ENCODE data around the gene PSMD5.

PSMD5 gene

DNA sequence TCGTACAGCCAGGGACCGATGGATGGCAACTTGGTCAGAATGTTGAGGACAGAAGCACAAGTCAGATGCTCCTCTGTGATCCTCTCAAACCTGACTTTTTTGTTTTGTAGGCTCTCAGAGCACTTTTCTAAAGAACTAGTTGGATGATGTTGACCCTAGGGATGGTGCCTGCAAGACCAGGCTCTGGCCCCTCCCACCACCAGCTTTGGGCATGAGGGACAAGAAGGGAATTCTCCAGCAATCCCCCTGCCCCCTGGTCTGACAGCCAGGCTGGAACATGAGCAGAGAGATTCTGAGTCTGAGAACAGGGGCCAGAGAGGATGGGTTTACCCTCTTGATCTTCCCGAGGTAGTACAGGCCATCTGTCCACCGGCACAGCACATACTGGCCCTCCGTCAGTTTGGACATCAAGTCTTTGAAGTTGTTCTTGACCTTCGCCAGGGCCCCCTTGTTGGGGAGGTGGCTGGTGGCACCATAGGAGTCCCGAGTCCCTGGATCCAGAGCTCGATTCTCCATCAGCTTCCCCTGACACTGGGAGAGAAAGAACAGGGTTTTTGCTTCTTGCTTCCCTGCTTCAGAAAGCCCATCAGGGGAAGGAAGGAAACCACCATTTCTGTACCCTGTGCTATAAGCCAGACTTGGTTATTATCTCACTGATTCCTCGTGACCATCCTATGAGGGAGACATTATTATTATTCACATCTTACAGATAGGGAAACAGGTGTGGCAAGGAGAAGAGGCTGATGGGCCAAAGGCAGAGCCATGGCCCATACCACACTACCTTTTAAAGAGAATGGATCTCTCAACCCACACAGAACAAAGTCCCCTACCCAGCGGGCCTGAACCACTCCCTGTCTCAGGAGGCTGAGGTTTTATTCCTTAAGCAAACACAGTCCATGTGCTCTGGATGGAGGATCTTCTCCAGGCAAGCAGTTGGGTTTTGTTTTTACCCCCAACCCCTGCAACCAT, 31.8 kb upstream of the PSMD5 start:
- no peak for DNase-seq

DNA sequence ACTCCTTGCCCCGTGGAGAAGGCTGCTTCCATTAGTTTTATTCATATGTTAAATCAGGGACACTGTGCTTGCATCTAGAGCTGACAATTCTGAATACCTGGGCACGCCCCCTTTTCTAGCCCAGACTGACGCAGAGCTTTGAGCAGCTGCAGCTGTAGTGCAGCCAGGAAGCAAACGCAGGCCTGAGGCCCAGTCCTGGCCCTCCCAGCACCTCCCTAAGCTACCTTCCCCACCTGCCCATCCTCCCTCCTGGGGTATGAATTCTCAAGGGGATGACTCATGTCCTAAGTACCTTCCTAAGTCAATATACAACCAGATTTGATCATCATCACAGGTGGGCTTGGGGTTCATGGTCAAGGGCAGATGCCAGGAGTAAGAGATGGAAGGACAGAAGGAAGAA, 30.8 kb upstream of the PSMD5 start:
- DNase-seq = peak; percentile 72

DNA sequence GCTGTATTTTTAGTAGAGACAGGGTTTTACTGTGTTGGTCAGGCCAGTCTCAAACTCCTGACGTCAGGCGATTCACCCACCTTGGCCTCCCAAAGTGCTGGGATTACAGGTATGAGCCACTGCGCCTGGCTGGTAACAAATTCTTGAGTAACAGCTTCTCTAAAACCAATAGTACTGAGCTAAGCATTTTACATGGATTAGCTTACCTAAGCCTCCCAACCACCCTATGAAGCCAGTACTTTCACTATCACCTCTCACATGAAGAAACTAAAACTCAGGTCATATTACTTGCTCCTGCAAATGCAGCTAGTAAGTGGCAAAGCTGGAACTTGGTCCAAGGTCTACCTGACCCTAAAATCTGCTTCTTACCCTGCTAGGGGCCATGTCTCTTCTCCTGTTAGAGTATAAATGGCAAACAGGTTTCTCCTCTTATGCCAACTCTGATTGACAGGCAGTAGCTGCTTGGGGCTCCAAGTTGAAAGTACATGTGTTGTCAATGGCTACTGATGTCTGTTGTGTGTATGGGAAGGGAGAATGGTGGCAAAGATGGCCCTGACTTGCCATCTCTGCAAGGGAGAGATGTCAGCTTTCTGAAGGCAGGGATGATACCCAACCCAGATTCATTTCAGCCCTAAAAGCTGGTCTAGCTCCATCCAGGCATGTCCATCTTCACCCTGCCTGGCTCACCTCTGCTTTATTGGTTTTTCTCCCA, 30.2 kb upstream of the PSMD5 start:
- DNase-seq = no peak

DNA sequence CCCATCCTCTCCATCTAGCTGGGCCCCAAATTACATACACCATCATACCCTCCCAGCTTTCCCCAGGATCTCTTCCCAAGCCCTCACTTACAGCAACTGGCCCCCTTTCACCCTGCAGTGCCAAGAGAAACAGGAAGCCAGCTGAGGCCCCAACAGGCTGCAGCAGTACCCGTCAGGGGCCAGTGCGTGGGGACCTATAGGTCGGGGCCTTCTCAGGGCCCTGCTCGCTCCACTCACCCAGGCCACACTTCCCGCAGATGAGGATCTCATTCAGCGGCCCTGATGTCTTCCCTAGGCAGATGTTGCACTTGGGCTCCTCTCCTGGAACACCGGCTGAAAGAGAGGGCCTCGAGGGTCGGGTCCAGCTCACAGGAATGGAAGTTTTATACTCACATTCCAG, 27.5 kb upstream of the PSMD5 start:
- DNase-seq = no peak

DNA sequence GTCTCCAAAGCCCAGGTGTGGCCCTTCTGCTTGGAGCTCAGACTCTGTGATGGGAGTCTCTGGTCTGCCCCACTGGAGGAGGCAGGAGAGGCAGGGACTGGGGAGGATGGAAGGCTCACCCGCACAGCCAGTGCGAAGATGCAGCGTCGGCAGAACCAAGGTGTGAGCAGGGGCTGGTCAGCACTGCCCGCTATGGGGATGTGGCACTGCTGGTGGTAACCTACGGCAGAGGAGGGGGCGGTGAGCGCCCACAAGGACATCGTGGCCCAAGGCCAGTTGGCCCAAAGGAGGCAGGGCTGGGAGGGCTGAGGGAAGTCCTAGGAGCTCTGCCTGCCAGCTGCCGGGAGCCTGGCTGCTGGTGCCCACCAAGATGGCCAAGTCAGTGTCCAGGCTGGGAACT, 27.0 kb upstream of the PSMD5 start:
- DNase-seq = no peak

DNA sequence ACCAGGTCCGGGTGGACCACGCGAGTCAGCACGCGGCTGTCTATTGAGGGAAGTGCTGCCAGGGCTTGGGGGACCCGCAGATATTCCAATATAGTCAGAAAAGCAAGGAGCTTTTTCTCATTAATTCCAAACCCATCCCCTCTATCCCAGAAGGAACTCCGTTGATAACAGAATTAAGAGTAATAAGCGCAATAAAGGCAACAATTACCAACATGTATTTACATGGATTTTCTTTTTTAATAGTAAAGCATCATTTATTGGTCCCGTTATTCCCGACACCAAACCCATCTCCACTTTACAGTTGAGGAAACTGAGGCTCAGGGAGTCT, 26.6 kb upstream of the PSMD5 start:
- DNase-seq = no peak

DNA sequence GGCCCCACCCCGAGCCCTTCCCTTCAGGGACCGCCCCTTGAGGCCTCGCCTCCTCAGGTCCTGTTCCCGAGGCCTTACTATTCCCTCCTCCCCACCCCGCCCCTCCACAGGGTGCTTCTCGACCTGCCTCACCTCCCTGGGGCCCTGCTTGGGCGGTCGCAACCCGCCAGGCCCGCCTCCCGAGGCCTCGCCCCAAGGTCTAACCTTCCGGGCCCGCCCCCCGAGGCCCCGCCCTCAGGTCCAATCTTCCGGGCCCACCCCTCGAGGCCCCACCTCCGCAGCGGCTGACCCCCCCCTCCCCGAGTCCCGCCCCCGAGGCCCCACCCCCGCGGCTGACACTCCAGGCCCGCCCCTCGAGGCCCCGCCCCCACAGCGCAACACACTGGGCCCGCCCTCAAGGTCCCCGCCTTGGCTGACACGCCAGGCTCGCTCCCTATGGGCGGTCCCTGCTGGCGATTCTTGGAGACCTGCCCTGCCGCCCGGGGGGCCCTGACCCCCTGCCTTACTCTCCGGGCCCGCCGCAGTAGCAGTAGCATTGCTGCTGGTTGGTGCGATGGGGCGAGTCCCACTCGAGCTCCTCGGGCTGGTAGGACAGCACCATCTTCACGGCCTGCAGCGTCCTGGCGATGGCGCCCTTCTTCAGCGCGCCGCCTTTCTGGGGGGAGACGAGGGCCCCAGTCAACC, 26.1 kb upstream of the PSMD5 start:
- DNase-seq = peak; percentile 97

DNA sequence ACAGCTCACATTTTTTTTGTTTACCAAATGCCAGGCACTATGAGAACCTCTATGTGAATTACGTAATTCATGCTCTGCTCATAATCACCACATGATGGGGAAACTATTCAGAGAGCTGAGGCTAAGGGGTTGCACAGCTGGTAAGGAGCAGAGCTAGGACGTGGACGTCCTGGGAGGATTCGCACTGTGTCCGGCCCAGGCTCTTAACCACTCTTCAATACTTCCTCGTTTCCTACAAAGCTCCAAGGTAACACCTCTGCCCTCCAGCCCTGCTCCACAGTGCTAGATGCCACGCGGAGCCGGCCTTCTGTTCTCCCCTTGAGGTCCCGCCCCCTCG, 25.6 kb upstream of the PSMD5 start:
- no peak for DNase-seq

DNA sequence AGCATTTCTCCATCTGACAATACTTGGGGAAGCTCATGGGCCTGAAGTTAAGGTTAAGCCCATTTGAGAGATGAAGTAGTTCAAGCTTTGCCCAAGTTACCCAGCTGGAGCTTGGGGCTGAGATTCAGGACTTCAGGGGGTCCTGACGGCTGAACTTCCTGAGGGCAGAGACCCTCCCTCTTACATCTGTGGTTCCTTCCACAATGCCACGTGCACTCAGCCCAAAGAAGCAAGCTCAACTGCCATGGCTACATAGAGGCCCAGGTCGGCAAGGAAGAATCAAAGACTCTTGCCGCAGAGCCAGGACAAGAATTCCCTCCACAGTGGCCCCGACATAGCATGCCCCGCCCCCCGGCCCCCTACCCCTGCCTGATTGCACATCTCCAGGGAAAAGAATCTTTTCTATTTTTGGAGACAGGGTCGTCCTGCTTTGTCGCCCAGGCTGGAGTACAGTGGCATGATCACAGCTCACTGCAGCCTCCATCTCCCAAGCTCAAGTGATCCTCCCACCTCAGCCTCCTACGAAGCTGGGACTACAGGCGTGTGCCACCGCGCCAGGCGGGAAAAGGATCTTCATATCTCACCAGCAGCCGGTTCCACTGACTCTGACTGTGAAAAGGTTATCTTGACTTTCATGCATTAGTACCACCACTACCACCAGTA, 25.1 kb upstream of the PSMD5 start:
- DNase-seq = no peak

DNA sequence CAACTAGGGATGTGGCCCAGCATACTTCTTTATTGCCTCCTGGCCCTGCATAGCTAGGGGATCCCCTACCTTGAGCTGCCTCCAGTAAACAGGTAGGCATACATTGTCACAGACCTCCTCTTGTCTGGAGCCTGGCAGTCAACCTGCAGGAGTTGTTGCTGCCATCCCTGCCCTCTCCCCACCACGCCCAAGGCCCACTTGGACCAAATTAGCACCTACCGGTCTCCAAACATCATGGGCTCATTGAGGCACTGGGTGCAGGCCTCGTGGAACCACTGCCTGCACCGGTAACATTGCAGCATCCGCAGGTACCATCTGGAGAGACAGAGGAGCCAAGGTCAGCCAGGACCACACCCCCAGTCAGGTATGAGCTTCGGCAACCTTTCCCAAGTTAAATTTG, 23.9 kb upstream of the PSMD5 start:
- no peak for DNase-seq

DNA sequence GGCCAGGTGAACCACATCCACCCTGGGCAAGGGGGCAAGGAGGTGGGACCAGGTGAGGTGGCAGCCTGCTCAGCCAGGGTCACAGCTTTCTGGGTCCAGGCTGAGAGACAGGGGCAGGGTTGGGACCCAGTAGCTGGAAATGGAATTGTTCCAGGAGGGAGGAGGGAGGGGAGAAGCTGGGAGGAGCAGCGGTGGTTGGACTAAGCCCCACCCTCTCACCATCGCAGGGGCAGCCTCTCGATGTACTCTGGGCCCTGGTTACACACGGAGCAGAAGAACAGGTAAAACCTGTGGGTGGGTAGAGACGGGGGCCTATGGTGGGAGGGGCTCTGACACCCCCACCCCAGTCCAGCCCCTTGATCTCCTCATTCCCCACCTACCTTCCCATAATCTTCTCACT, 23.1 kb upstream of the PSMD5 start:
- no peak for DNase-seq

DNA sequence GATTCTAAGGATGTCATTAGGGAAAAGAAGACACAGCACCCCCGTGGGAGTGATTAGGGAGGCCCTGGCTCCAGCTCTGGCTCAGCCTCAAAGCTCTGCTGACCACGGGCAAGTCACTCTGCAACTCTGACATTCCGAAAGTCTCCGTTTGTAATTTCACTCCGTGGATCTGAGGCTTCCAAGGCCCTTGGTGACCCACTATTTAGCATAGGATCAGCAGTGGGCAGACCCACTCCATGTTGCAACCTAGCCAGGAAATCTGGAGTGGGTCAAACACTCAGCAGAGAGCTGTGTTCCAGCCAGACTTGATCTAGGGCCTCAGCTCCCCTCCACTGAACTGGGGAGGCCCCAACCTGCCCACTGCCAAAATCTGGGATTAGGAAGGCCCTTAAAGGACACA, 22.5 kb upstream of the PSMD5 start:
- DNase-seq = no peak

DNA sequence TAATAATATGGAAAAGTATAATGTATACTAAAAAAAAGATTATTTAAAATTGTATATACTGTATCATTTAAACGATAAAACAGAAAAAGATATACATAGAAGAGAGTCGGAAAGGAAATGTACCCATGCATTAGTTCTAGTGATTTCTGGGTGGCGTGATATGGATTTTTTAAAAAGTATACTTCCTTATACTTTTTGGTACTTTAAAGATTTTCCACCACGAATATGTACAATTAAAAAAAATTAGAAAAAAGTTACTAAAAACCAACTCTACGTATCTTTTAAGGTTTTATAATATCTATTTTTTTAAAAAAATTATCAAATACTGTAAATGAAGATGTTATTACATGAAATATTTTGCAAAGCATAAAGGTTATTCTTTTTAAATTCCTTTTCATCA, 22.0 kb upstream of the PSMD5 start:
- DNase-seq = no peak

DNA sequence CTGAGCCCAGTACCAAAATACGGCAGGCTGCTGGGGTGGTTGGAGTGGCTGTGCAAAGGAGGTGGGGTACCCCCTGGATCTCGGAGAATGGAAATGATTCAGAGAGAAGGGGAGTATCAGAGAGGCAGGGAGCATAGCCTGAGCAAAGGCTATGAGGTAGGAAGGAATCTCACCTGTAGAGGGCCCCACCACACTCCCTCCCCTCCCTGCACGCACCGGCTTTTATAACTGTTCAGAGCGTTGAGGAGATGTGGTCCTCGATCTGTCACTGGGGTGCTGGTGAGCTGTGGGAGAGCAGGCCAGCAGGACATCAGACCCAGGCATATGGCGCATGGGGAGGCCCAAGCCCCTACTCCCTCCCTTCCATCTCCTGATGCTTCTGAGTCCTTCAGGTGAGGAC, 21.1 kb upstream of the PSMD5 start:
- no peak for DNase-seq

DNA sequence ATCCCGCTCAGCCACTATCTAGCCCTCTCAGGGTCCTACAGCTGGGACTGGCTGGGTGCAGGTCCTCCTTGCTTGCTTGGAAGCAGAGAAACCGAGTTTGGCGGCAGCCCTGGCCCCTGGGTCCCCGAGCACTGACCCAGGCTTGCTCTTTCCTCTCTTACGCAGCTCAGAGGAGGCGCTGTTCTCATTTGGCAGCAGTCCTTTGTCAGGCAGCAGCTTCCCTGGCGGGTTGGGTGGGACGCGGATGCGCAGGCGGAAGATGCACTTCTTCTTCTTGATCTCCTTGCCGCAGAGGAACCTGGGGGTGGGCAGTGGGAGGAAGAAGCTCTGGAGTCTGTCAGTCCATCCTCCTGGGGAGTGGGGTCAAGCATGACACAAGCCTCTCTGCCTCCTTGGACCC, 19.7 kb upstream of the PSMD5 start:
- no peak for DNase-seq

DNA sequence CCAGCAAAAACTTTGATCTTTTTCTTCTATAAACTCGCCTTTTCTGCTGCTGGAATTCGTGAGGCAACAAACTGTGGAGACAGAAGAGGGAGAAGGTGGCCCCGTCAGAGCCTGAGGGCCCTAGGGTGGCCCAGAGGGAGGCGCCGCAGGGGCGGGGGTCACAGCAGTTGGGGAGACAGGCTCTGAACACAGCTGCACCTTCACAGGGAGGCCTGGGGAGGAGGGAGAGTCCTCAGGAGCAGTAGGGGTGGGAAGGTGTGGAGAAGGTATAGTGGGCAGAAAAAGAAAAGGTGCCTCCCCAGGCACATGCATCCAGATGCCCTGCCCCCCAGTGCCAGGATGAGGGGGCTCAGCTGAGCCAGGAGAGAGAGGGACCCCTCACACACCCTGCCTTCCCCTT, 19.2 kb upstream of the PSMD5 start:
- DNase-seq = no peak

DNA sequence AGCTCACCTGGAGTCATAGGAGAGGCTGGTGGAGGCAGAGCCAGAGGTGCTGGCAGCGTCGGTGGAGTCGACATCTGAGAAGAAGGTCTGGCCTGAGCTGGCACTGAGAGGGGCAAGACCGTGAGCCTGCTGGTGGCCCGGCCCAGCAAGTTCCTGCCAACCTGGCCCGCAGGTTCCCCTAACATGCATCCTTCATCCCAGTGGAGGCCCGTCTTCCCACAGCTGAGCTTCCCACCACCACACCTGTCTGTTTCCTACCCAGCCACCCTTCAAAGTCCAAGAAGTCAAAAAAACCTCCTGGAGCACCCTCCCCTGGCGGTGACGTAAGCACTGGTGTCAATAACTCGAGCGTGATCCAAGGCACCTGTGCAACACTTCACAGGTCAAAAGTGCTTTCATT, 17.4 kb upstream of the PSMD5 start:
- no peak for DNase-seq

DNA sequence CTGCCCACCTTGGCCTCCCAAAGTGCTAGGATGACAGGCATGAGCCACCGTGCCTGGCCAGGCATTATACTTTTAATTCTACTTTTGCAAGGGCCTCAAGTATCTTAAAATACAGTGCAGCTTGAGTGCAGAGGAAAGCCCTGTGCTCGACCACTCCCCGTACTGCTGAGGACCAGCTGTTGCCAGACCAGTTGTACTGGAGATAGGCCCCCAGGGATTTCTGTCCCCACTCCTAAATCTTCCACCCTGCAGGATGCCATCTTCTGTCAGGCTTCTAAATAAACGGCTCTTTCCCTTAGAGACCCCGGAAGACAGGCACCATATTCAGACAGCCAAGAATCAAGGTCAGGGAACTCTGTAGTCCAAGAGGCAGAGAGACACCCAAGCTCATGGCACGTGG, 16.6 kb upstream of the PSMD5 start:
- no peak for DNase-seq

DNA sequence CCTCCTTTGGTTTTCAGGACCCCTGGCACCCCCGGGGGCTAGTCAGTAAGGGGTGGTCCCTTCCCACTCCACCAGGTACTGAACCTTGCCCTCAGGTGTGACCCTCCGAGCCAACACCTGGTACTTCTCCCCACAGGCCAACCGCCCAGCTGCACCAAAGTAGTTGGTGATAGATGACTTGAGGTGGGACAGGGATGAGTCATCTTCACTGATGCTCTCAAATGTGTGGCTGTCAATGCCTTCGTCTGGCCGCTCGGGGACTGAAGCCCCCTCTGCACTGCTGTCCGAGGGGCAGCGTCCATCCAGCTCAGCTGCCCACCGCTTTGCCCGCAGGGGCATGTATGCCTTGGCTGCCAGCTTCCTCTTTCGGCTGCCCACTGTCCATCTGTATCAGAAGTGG, 15.2 kb upstream of the PSMD5 start:
- DNase-seq = no peak

DNA sequence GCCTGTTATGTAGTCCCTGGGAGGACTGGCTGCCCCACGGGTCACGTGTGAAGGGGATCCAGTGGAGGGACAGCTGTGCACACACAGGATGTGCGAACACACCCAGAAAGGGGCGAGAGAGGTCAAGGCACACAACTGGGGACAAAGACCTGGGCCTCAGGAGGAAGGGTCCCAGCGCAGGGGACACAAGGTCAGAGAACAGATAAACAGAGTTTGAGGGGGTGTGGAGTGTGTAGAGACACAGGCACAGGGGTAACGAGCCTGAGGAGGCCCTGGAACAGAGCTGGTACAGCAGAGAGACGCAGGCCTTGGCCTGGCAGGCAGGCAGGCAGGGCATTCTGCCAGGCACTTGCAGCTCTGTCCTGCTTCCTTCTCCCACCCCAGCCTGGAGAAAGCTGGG, 14.8 kb upstream of the PSMD5 start:
- DNase-seq = no peak

DNA sequence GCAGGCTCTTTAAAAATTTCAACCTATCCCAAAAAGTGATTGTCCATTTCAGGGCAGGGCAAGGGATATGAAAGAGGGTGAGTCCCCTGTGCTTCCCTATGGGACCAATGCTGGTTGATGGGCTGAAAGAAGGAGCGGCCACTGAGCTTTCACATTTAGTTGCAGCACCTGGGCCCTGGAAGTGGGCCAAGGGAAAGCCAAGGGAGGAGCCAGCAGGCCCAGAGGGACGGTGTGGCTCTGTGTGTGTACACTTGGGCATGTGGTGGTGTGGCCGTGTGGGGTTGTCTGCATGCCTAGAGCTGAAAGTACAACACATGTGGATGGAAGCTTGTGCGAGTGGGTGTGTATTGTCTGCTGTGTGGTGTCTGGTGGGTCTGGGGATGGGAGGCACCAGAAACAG, 14.0 kb upstream of the PSMD5 start:
- no peak for DNase-seq

DNA sequence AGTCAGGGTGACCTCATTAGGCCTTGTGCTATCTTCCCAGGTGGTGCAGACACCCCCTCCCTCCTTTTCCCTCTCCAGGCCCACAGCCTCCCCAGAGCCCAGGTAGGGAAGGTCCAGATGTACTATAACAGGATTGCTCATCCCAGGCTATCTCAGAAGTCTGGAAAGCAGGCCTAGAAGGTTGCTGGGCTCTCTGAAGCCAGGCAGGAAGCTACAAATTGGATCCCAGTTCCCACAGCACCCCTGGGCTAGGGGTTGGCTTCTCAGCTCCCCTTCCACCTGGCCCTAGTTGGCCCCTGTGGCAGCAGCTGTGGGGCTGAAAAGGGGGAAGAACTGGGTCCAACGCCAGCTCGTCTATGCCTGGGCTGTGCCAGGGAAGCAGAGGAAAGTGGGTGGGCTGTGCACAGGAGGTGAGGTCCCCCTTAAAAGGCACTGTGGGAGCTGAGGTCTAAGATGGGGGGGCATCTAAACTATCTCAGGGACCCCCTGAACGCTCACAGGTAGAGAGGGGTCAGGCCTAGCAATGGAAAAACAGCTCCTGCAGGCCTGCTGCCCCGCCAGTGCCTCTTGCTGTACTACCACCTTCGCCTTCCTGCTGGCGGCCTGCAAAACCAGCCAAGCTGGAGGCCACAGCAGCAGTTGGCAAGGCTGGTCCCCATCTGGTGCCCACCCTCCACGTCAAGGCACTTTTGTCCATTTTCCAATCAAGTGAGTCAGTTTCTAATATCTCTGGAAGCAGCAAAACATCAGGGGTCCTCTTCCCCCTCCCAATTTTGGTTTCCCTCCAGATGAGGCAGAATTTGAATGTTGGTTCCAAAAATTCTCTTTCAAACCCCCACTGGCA, 13.3 kb upstream of the PSMD5 start:
- no peak for DNase-seq

Data from NCI-H226 (cell line).